Fibroblast of mammary gland (primary cell): Measurements from ENCODE around the gene SLC4A3.

Source experiments
- DNase-seq: peaks from one replicate; pipeline ENCODE4 v3.0.0-alpha.2; 2010; ENCODE audit warnings: low read depth
- H3K4me3 ChIP-seq: 2 replicates; pipeline ENCODE4 v1.5.1; 2011; ENCODE audit warnings: low read depth, mild to moderate bottlenecking, low read length, moderate library complexity; ENCODE audit not compliant: control insufficient read depth
- TF ChIP-seq, protein P1 (sequence below): conservative IDR thresholded peaks from 2 replicates; pipeline ENCODE4 v1.5.1; 2011; ENCODE audit warnings: low read depth, low read length, inconsistent platforms; ENCODE audit not compliant: control insufficient read depth, insufficient read depth

Gene SLC4A3

DNA sequence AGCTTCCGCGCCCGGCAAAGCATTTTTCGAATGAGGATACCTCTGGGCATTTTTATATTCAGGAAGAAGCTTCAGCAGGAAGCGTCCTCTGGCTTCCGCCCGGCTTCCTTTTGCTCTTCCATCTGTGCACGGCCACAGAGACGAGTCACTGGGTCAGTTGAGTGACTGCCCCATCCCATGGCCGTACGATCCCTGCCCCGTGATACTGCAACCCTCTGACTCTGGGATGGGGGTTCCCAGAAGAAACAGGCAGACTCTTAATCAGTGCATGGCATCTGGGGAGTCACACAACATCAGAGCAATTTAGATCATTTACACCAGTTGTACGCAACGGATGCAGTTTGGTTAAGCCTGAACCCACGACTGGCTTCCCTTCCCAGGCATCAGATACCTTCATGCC lies 40.9 kb downstream of the SLC4A3 start:
- TF ChIP-seq, protein P1, sequence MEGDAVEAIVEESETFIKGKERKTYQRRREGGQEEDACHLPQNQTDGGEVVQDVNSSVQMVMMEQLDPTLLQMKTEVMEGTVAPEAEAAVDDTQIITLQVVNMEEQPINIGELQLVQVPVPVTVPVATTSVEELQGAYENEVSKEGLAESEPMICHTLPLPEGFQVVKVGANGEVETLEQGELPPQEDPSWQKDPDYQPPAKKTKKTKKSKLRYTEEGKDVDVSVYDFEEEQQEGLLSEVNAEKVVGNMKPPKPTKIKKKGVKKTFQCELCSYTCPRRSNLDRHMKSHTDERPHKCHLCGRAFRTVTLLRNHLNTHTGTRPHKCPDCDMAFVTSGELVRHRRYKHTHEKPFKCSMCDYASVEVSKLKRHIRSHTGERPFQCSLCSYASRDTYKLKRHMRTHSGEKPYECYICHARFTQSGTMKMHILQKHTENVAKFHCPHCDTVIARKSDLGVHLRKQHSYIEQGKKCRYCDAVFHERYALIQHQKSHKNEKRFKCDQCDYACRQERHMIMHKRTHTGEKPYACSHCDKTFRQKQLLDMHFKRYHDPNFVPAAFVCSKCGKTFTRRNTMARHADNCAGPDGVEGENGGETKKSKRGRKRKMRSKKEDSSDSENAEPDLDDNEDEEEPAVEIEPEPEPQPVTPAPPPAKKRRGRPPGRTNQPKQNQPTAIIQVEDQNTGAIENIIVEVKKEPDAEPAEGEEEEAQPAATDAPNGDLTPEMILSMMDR: no peak
- no peak for DNase-seq
- no peak overlapping the region for H3K4me3 ChIP-seq

DNA sequence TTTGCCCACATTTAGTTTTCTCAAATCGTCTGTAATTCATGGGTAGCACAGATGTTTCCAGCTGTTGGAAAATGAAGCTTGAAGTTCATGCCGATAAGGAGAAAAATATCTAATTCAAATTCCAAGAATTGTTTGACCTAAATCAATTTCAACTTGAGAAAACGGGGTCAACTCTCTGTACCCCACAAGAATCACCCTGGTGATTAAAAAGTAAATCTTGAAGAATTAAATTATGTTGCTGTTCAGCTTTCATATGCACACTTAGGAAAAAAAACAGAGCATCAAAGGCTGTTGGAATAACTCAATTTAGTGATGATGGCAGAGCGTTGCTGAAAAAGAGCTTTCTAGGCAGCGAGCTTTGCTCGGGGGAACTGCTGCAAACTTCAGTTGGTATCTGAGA lies 43.0 kb downstream of the SLC4A3 start:
- TF ChIP-seq, protein P1: no peak
- no peak overlapping the region for H3K4me3 ChIP-seq
- no peak for DNase-seq

DNA sequence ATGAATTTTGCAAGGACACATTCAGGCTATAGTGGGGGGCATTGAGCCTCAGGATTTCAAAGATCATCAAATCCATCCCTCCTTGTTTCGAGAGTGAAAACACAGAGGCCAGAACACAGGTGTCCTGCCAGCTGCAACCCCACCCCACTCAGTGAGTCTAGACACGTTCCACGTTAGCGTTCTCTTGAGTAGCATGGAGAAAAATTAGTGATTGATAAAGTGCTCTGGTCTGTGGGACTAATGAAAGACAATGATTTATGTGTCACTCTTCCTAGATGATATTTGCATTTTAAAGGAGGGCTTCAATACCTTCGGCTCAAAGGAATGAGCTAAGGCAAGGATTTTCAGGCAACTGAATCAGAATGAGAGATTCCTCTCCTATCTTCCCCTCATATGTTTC lies 43.8 kb downstream of the SLC4A3 start:
- DNase-seq: no peak
- TF ChIP-seq, protein P1: no peak
- H3K4me3 ChIP-seq: no peak overlapping the region

DNA sequence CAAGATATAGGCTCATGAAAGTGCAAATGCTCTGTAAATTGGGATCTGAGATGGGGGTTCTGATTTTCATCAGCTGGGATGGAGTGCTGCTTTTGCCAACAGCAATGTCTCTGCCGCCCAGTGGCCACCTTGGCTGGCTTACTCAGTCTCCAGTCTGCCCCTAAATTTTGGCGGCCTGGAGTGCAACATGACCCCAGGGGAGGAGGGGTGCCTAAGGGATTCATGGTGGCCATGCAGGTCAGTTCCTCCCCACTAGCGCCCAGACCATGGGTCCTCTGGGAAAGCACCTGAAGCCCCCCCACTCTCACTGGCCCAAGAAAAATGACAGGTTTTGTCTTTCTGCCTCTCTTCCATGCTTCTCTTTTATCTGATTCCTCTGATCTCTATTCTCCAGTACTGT lies 45.0 kb downstream of the SLC4A3 start:
- no peak overlapping the region for H3K4me3 ChIP-seq
- DNase-seq: no peak
- TF ChIP-seq, protein P1: no peak

DNA sequence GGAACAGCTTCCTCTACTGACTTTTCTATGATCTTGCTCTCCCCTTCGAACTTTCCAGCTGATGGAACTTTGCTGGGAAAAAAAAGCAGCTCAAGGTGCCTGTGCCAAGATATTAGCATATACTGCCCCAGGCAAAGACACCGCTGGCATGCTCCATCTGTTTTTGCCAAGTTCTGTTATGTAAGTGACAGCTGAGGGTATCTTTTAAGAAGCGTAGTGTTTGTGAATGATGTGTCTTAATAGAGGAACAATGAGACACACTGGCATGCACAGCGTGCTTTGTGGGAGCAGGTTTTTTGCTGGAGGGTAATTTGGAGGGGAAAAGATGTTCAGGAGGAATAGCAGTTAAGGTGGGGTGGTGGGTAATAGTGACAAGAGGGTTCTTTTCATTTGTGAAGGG lies 47.8 kb downstream of the SLC4A3 start:
- no peak for DNase-seq
- TF ChIP-seq, protein P1: no peak
- H3K4me3 ChIP-seq: no peak overlapping the region

DNA sequence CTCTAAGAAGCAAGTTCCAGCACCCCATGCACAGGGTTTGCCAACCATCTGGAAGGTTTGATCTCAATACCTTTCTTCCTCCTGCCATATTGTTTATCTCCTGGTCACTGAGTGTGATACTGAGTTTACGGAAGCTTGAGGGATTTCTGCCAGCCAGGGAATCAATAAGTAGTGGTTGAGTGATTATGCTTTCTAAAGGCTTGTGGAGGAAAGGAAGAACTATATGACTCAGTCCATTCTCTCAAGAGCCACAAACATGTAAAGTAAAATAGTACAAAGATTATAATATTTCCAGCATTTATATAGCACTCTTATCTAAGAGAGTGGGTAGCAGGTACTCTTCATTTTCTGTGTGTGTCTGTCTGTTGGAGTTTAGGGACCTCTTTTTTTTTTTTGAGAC lies 49.2 kb downstream of the SLC4A3 start:
- no peak for DNase-seq
- TF ChIP-seq, protein P1: no peak
- no peak overlapping the region for H3K4me3 ChIP-seq

DNA sequence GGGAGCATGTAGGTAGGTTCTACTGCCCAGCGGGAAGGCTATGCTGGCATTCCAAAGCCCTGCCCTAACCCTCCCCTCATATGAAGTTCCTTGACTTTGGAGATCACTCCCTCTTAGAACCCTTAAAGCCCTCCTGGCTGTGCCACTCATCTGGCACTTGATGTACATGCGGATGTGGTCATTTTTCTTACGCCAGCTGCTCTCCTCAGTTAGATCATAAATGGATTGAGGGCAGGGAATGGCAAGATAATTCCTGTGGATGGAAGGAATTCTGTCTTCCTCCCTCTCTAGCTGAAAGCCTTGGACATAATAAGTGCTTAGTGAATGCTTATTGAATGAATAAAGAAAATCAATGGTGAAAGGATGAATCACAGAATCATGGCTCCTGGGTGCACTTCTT lies 51.6 kb downstream of the SLC4A3 start:
- DNase-seq: no peak
- TF ChIP-seq, protein P1: no peak
- no peak overlapping the region for H3K4me3 ChIP-seq
